ENCODE results near the gene RAD23A.
"Not testable (repeated sequence)": the region's sequence is repeated elsewhere in the genome, so short reads cannot be mapped to it uniquely, and the experiment has no call there.

Gene RAD23A

GRCh38 chr19:12945479-12946091 lies at the start of gene RAD23A:
Gene RAD23A, plus strand, starts transcription at chr19:12945862. Its CDS starts 87 bp downstream, at chr19:12945949.
- no peaks in the 10 kb centered on the region for H3K9me3 Mint-ChIP-seq (ENCODE audit: low read depth)
- H3K27me3 Mint-ChIP-seq, result no peaks in the 10 kb centered on the region
- peak within 1 kb of the TSS; percentile 91 for H3K4me3 Mint-ChIP-seq
- peak within 1 kb of the TSS; percentile 94 for H3K27ac Mint-ChIP-seq
- H3K36me3 Mint-ChIP-seq, result peaks cover 8% of the 10 kb centered on the region
- H3K4me1 Mint-ChIP-seq (ENCODE audit: low read depth), result peaks cover 49% of the 10 kb centered on the region

- H3K27me3 Mint-ChIP-seq, result no peaks in the 10 kb centered on the region
- peaks cover 12% of the 10 kb centered on the region for H3K4me1 Mint-ChIP-seq (ENCODE audit: low read depth)
- H3K9me3 Mint-ChIP-seq (ENCODE audit: low read depth), result no peaks in the 10 kb centered on the region
- H3K27ac Mint-ChIP-seq, result no peak overlapping the region
- H3K4me3 Mint-ChIP-seq, result no peak overlapping the region
- H3K36me3 Mint-ChIP-seq, result peaks cover 2% of the 10 kb centered on the region
These were observed 49.2 kb upstream of the RAD23A start for GRCh38 chr19:12896460-12896859.

GRCh38 chr19:12899891-12900518 lies 45.7 kb upstream of the RAD23A start:
- H3K4me1 Mint-ChIP-seq (ENCODE audit: low read depth), result no peaks in the 10 kb centered on the region
- H3K27ac Mint-ChIP-seq, result no peak overlapping the region
- no peak overlapping the region for H3K4me3 Mint-ChIP-seq
- peaks cover 2% of the 10 kb centered on the region for H3K36me3 Mint-ChIP-seq
- no peaks in the 10 kb centered on the region for H3K27me3 Mint-ChIP-seq
- H3K9me3 Mint-ChIP-seq (ENCODE audit: low read depth), result no peaks in the 10 kb centered on the region

GRCh38 chr19:12907166-12907565 lies 38.5 kb upstream of the RAD23A start:
- Mint-ChIP-seq H3K27ac (no peak overlapping the region), H3K27me3 (no peaks in the 10 kb centered on the region)

GRCh38 chr19:12912571-12912970 lies 33.1 kb upstream of the RAD23A start:
- Mint-ChIP-seq H3K36me3 (no peaks in the 10 kb centered on the region), H3K27me3 (no peaks in the 10 kb centered on the region), H3K4me3 (no peak overlapping the region), H3K4me1 (ENCODE audit: low read depth) (peaks cover 25% of the 10 kb centered on the region), H3K9me3 (ENCODE audit: low read depth) (no peaks in the 10 kb centered on the region), H3K27ac (peak overlapping the region; percentile 50)

More at GRCh38 chr19:12907166-12907565, 38.5 kb upstream of the RAD23A start:
- Mint-ChIP-seq H3K36me3 (no peaks in the 10 kb centered on the region), H3K9me3 (ENCODE audit: low read depth) (no peaks in the 10 kb centered on the region), H3K4me3 (no peak overlapping the region), H3K4me1 (ENCODE audit: low read depth) (no peaks in the 10 kb centered on the region)

GRCh38 chr19:12913011-12913561 lies 32.6 kb upstream of the RAD23A start:
- H3K4me3 Mint-ChIP-seq, result no peak overlapping the region
- H3K27me3 Mint-ChIP-seq, result no peaks in the 10 kb centered on the region
- no peak overlapping the region for H3K27ac Mint-ChIP-seq
- H3K9me3 Mint-ChIP-seq (ENCODE audit: low read depth), result no peaks in the 10 kb centered on the region
- H3K4me1 Mint-ChIP-seq (ENCODE audit: low read depth), result peaks cover 25% of the 10 kb centered on the region
- no peaks in the 10 kb centered on the region for H3K36me3 Mint-ChIP-seq

GRCh38 chr19:12913851-12914690 lies 31.6 kb upstream of the RAD23A start:
- Mint-ChIP-seq H3K36me3 (no peaks in the 10 kb centered on the region), H3K4me1 (ENCODE audit: low read depth) (peaks cover 28% of the 10 kb centered on the region), H3K4me3 (peak overlapping the region; percentile 69), H3K9me3 (ENCODE audit: low read depth) (no peaks in the 10 kb centered on the region), H3K27ac (peak overlapping the region; percentile 96), H3K27me3 (no peaks in the 10 kb centered on the region)

GRCh38 chr19:12915860-12916259 lies 29.8 kb upstream of the RAD23A start:
- H3K9me3 Mint-ChIP-seq (ENCODE audit: low read depth); H3K4me3 Mint-ChIP-seq; H3K27me3 Mint-ChIP-seq; H3K36me3 Mint-ChIP-seq: not testable (repeated sequence)
- H3K27ac Mint-ChIP-seq, result peak overlapping the region; percentile 66
- H3K4me1 Mint-ChIP-seq (ENCODE audit: low read depth), result peaks cover 34% of the 10 kb centered on the region

- no peak overlapping the region for H3K27ac Mint-ChIP-seq
- no peaks in the 10 kb centered on the region for H3K27me3 Mint-ChIP-seq
- peaks cover 5% of the 10 kb centered on the region for H3K36me3 Mint-ChIP-seq
- H3K4me1 Mint-ChIP-seq (ENCODE audit: low read depth), result peaks cover 32% of the 10 kb centered on the region
- no peaks in the 10 kb centered on the region for H3K9me3 Mint-ChIP-seq (ENCODE audit: low read depth)
- peak overlapping the region; percentile 32 for H3K4me3 Mint-ChIP-seq
These were observed 27.4 kb upstream of the RAD23A start for GRCh38 chr19:12918253-12918652.

GRCh38 chr19:12921047-12921446 lies 24.6 kb upstream of the RAD23A start:
- H3K27me3 Mint-ChIP-seq, result no peaks in the 10 kb centered on the region
- no peak overlapping the region for H3K4me3 Mint-ChIP-seq
- H3K36me3 Mint-ChIP-seq, result peaks cover 5% of the 10 kb centered on the region
- H3K4me1 Mint-ChIP-seq (ENCODE audit: low read depth), result peaks cover 11% of the 10 kb centered on the region
- no peaks in the 10 kb centered on the region for H3K9me3 Mint-ChIP-seq (ENCODE audit: low read depth)
- H3K27ac Mint-ChIP-seq, result no peak overlapping the region

GRCh38 chr19:12922959-12923358 lies 22.7 kb upstream of the RAD23A start:
- peaks cover 9% of the 10 kb centered on the region for H3K4me1 Mint-ChIP-seq (ENCODE audit: low read depth)
- no peaks in the 10 kb centered on the region for H3K9me3 Mint-ChIP-seq (ENCODE audit: low read depth)
- H3K27ac Mint-ChIP-seq, result no peak overlapping the region
- no peak overlapping the region for H3K4me3 Mint-ChIP-seq
- H3K27me3 Mint-ChIP-seq, result no peaks in the 10 kb centered on the region
- H3K36me3 Mint-ChIP-seq, result peaks cover 8% of the 10 kb centered on the region

GRCh38 chr19:12924621-12925310 lies 20.9 kb upstream of the RAD23A start:
- peaks cover 10% of the 10 kb centered on the region for H3K36me3 Mint-ChIP-seq
- H3K4me1 Mint-ChIP-seq (ENCODE audit: low read depth), result peaks cover 3% of the 10 kb centered on the region
- H3K4me3 Mint-ChIP-seq, result no peak overlapping the region
- H3K27me3 Mint-ChIP-seq, result no peaks in the 10 kb centered on the region
- no peaks in the 10 kb centered on the region for H3K9me3 Mint-ChIP-seq (ENCODE audit: low read depth)
- H3K27ac Mint-ChIP-seq, result no peak overlapping the region

GRCh38 chr19:12930002-12930645 lies 15.5 kb upstream of the RAD23A start:
- Mint-ChIP-seq H3K36me3 (peaks cover 9% of the 10 kb centered on the region), H3K9me3 (ENCODE audit: low read depth) (no peaks in the 10 kb centered on the region), H3K27me3 (no peaks in the 10 kb centered on the region), H3K4me3 (no peak overlapping the region), H3K27ac (no peak overlapping the region), H3K4me1 (ENCODE audit: low read depth) (peaks cover 22% of the 10 kb centered on the region)
